Smooth muscle cell (in vitro differentiated cells): ENCODE results near the gene IST1. TPM values are rescaled to one million over a fixed set of nuclear protein-coding genes. Genes with fewer than 3 reads are reported as not detected.

Source experiments
- DNase-seq: peaks from one replicate; lab custom pipeline; 2025; ENCODE audit not compliant: unreplicated experiment; lab: John Stamatoyannopoulos, UW
- H2AFZ ChIP-seq: fragments of 200-600 bp; sonication (generic); 2 replicates; pipeline ENCODE4 v1.6.0; 2016; ENCODE audit warnings: antibody characterized with exemption, low read depth, mild to moderate bottlenecking
- H3F3A ChIP-seq: fragments of 200-600 bp; sonication (generic); 2 replicates; pipeline ENCODE4 v1.6.0; 2017; ENCODE audit warnings: antibody characterized with exemption, low read depth
- H3K27ac ChIP-seq: fragments of 200-600 bp; sonication (generic); 2 replicates; pipeline ENCODE4 v1.5.1; 2016; ENCODE audit warnings: low read depth, mild to moderate bottlenecking
- H3K27me3 ChIP-seq: fragments of 200-600 bp; sonication (generic); 2 replicates; pipeline ENCODE4 v1.6.1; 2016; ENCODE audit warnings: low read depth, mild to moderate bottlenecking
- H3K36me3 ChIP-seq: fragments of 200-600 bp; sonication (generic); 2 replicates; pipeline ENCODE4 v1.5.1; 2016; ENCODE audit warnings: low read depth
- H3K4me1 ChIP-seq: fragments of 200-600 bp; sonication (generic); 2 replicates; pipeline ENCODE4 v1.5.1; 2016; ENCODE audit warnings: low read depth
- H3K4me2 ChIP-seq: fragments of 200-600 bp; sonication (generic); 2 replicates; pipeline ENCODE4 v1.6.0; 2016; ENCODE audit warnings: mild to moderate bottlenecking
- H3K4me3 ChIP-seq: fragments of 200-600 bp; sonication (generic); 2 replicates; pipeline ENCODE4 v1.5.1; 2016; ENCODE audit warnings: mild to moderate bottlenecking
- H3K79me2 ChIP-seq: fragments of 200-600 bp; sonication (generic); 2 replicates; pipeline ENCODE4 v1.6.0; 2016; ENCODE audit warnings: low read depth, mild to moderate bottlenecking
- H3K9ac ChIP-seq: fragments of 200-600 bp; sonication (generic); 2 replicates; pipeline ENCODE4 v1.6.0; 2016; ENCODE audit warnings: low read depth
- H3K9me3 ChIP-seq: fragments of 200-600 bp; sonication (generic); replicated peaks from 2 replicates; pipeline ENCODE4 v1.5.1; 2016; ENCODE audit warnings: low read depth
- H4K20me1 ChIP-seq: fragments of 200-600 bp; sonication (generic); 2 replicates; pipeline ENCODE4 v1.6.0; 2016; ENCODE audit warnings: low read depth
- CTCF ChIP-seq: fragments of 200-600 bp; sonication (generic); IDR thresholded peaks from 2 replicates; pipeline ENCODE4 v1.5.1; 2017; ENCODE audit warnings: borderline replicate concordance, mild to moderate bottlenecking, antibody characterized with exemption; ENCODE audit not compliant: insufficient read depth, poor library complexity, severe bottlenecking
- WGBS: methylation state at CpG from one replicate; pipeline ENCODE4 v1.1.7; 2016; ENCODE audit warnings: low lambda C conversion rate; 5-methylcytosine and 5-hydroxymethylcytosine counted together
- polyA plus RNA-seq: library from polyadenylated mRNA; unstranded; fragments of >200 nt; fragmentation: Nextera tagmentation; extraction: Ambion mirVana; gene quantifications from 2 replicates; pipeline ENCODE4 v1.2.1, GENCODE V29; 2016
- total RNA-seq: library from RNA; depleted of rRNA; stranded (reverse); fragments of >200 nt; gene quantifications from 2 replicates; pipeline ENCODE4 v1.2.3, GENCODE V29; 2014

Gene IST1
- total and polyA plus RNA-seq, 2 experiments from 2014 or later = 125 to 220 TPM

- Histone ChIP-seq H2AFZ (no peak overlapping the region), H3K36me3 (no peaks in the 10 kb centered on the region), H3K27me3 (no peaks in the 10 kb centered on the region), H3K4me2 (no peak overlapping the region), H3K4me1 (no peaks in the 10 kb centered on the region), H4K20me1 (no peaks in the 10 kb centered on the region), H3K9ac (no peak overlapping the region), H3F3A (no peaks in the 10 kb centered on the region), H3K27ac (no peak overlapping the region), H3K4me3 (no peak overlapping the region), H3K79me2 (no peaks in the 10 kb centered on the region), H3K9me3 (no peaks in the 10 kb centered on the region)
- no peak for TF ChIP-seq CTCF
- WGBS = 91% methylated on average over 4 of the region's 4 CpGs
- DNase-seq = no peak
Measured at GRCh38 chr16:71971571-71971970, 76.2 kb downstream of the IST1 start.

DNA sequence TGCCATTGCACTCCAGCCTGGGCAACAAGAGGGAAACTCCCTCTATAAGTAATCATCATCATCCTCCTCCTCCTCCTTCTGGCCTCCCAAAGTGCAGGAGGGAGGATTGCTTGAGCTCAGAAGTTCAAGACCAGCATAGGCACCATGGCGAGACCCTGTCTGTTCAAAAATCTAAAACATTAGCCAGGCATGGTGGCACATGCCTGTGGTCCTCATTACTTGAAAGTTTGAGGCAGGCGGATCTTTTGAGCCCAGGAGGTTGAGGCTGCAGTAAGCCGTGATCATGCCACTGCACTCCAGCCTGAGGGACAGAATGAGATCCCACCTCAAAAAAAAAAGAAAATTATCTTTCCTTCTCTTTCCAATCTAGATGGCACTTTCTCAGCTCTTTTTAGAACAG is 77.0 kb downstream of the IST1 start:
- no peaks in the 10 kb centered on the region for H3K27me3 ChIP-seq
- no peak overlapping the region for H3K4me3 ChIP-seq
- no peaks in the 10 kb centered on the region for H3K9me3 ChIP-seq
- H3K9ac ChIP-seq = no peak overlapping the region
- H4K20me1 ChIP-seq = no peaks in the 10 kb centered on the region
- no peaks in the 10 kb centered on the region for H3F3A ChIP-seq
- H3K27ac ChIP-seq = no peak overlapping the region
- H3K79me2 ChIP-seq = no peaks in the 10 kb centered on the region
- H3K4me2 ChIP-seq = no peak overlapping the region
- H3K4me1 ChIP-seq = no peaks in the 10 kb centered on the region
- WGBS = 89% methylated on average over 3 of the region's 3 CpGs
- no peaks in the 10 kb centered on the region for H3K36me3 ChIP-seq
- no peak for DNase-seq
- no peak overlapping the region for H2AFZ ChIP-seq
- no peak for TF ChIP-seq CTCF

GRCh38 chr16:71973001-71973400 is 77.7 kb downstream of the IST1 start:
- no peak overlapping the region for H3K4me3 ChIP-seq
- no peak for DNase-seq
- no peaks in the 10 kb centered on the region for H3F3A ChIP-seq
- H3K4me2 ChIP-seq = no peak overlapping the region
- no peaks in the 10 kb centered on the region for H3K27me3 ChIP-seq
- no peaks in the 10 kb centered on the region for H3K36me3 ChIP-seq
- WGBS = 90% methylated on average over 9 of the region's 9 CpGs
- no peak overlapping the region for H3K27ac ChIP-seq
- H3K79me2 ChIP-seq = no peaks in the 10 kb centered on the region
- no peaks in the 10 kb centered on the region for H3K4me1 ChIP-seq
- H4K20me1 ChIP-seq = no peaks in the 10 kb centered on the region
- H3K9me3 ChIP-seq = no peaks in the 10 kb centered on the region
- no peak overlapping the region for H3K9ac ChIP-seq
- TF ChIP-seq CTCF = no peak
- H2AFZ ChIP-seq = no peak overlapping the region

GRCh38 chr16:71974068-71974818 is 78.9 kb downstream of the IST1 start:
- Histone ChIP-seq H3K36me3 (no peaks in the 10 kb centered on the region), H3F3A (no peaks in the 10 kb centered on the region), H3K4me3 (no peak overlapping the region), H3K27me3 (no peaks in the 10 kb centered on the region), H3K4me2 (no peak overlapping the region), H3K9ac (no peak overlapping the region), H3K4me1 (no peaks in the 10 kb centered on the region), H3K9me3 (no peaks in the 10 kb centered on the region), H4K20me1 (no peaks in the 10 kb centered on the region), H3K79me2 (no peaks in the 10 kb centered on the region), H3K27ac (no peak overlapping the region), H2AFZ (no peak overlapping the region)
- no peak for TF ChIP-seq CTCF
- WGBS = 91% methylated on average over 15 of the region's 15 CpGs
- DNase-seq = no peak
